DMS153 treated with DMSO at 0.1 percent for 48 hours (cell line): ENCODE results near the gene INIP.
A peak's percentile ranks its signal among the peaks of the same experiment; 100 is the strongest.

ENCODE experiments used
- DNase-seq: peaks from one replicate; lab custom pipeline; 2025; ENCODE audit not compliant: unreplicated experiment; lab: John Stamatoyannopoulos, UW

INIP gene

GRCh38 chr9:112717661-112718331 lies at the start of gene INIP:
Gene INIP (minus strand): TSS chr9:112718117. CDS start chr9:112716485, 1,632 bp downstream.
- DNase-seq, result peak; percentile 92

- no peak for DNase-seq
Measured at GRCh38 chr9:112765281-112765680, 47.4 kb upstream of the INIP start.

GRCh38 chr9:112764837-112765236 lies 46.9 kb upstream of the INIP start:
- no peak for DNase-seq

GRCh38 chr9:112764344-112764743 lies 46.4 kb upstream of the INIP start:
- no peak for DNase-seq

GRCh38 chr9:112762726-112763518 lies 45.0 kb upstream of the INIP start:
- DNase-seq, result no peak

- DNase-seq, result no peak
Measured at GRCh38 chr9:112761912-112762655, 44.2 kb upstream of the INIP start.

GRCh38 chr9:112760821-112761220 lies 42.9 kb upstream of the INIP start:
- no peak for DNase-seq

GRCh38 chr9:112757940-112758339 lies 40.0 kb upstream of the INIP start:
- DNase-seq, result no peak

GRCh38 chr9:112757282-112757883 lies 39.5 kb upstream of the INIP start:
- DNase-seq, result no peak

GRCh38 chr9:112755675-112756074 lies 37.8 kb upstream of the INIP start:
- DNase-seq, result no peak

- no peak for DNase-seq
Measured at GRCh38 chr9:112755016-112755427, 37.1 kb upstream of the INIP start.

- no peak for DNase-seq
Measured at GRCh38 chr9:112754578-112754977, 36.7 kb upstream of the INIP start.

GRCh38 chr9:112753725-112754124 lies 35.8 kb upstream of the INIP start:
- DNase-seq, result no peak

- no peak for DNase-seq
Measured at GRCh38 chr9:112752334-112753125, 34.6 kb upstream of the INIP start.

GRCh38 chr9:112751056-112751795 lies 33.3 kb upstream of the INIP start:
- peak; percentile 24 for DNase-seq

GRCh38 chr9:112750764-112751055 lies 32.8 kb upstream of the INIP start:
- no peak for DNase-seq

GRCh38 chr9:112750016-112750763 lies 32.3 kb upstream of the INIP start, which contains the start of gene SNX30:
Gene SNX30 (plus strand): TSS chr9:112750760. CDS start chr9:112751002, 242 bp downstream.
- peak; percentile 54 for DNase-seq

GRCh38 chr9:112747094-112747493 lies 29.2 kb upstream of the INIP start:
- no peak for DNase-seq

- DNase-seq, result no peak
Measured at GRCh38 chr9:112744177-112744576, 26.3 kb upstream of the INIP start.
